GM23248 (cell line): ENCODE data around the gene NCBP1. TPM values are rescaled to one million over a fixed set of nuclear protein-coding genes. Genes with fewer than 3 reads are reported as not detected.
A peak's percentile ranks its signal among the peaks of the same experiment; 100 is the strongest.

ENCODE experiments used
- DNase-seq: peaks from one replicate; pipeline ENCODE4 v3.0.0-alpha.2; 2015
- H2AFZ ChIP-seq: fragments of 200-600 bp; sonication (generic); 2 replicates; pipeline ENCODE4 v1.6.1; 2016; ENCODE audit warnings: antibody characterized with exemption
- H3F3A ChIP-seq: fragments of 200-600 bp; sonication (generic); 2 replicates; pipeline ENCODE4 v1.6.1; 2016; ENCODE audit warnings: mild to moderate bottlenecking, antibody characterized with exemption, mixed run types; ENCODE audit not compliant: insufficient read depth
- H3K27ac ChIP-seq: fragments of 200-600 bp; sonication (generic); 2 replicates; pipeline ENCODE4 v1.5.1; 2016; ENCODE audit warnings: mild to moderate bottlenecking
- H3K27me3 ChIP-seq: fragments of 200-600 bp; sonication (generic); replicated peaks from 2 replicates; pipeline ENCODE4 v1.6.1; 2016; ENCODE audit warnings: mild to moderate bottlenecking; ENCODE audit not compliant: insufficient read depth
- H3K36me3 ChIP-seq: fragments of 200-600 bp; sonication (generic); 2 replicates; pipeline ENCODE4 v1.6.1; 2016; ENCODE audit warnings: low read depth, mild to moderate bottlenecking
- H3K4me1 ChIP-seq: fragments of 200-600 bp; sonication (generic); 2 replicates; pipeline ENCODE4 v1.6.1; 2016; ENCODE audit warnings: mild to moderate bottlenecking; ENCODE audit not compliant: insufficient read depth
- H3K4me2 ChIP-seq: fragments of 200-600 bp; sonication (generic); one replicate; pipeline ENCODE4 v1.6.1; 2016; ENCODE audit warnings: mild to moderate bottlenecking; ENCODE audit not compliant: unreplicated experiment
- H3K4me3 ChIP-seq: fragments of 200-600 bp; sonication (generic); 2 replicates; pipeline ENCODE4 v1.5.1; 2016; ENCODE audit warnings: mild to moderate bottlenecking
- H3K79me2 ChIP-seq: fragments of 200-600 bp; sonication (generic); 2 replicates; pipeline ENCODE4 v1.6.1; 2016; ENCODE audit warnings: mild to moderate bottlenecking; ENCODE audit not compliant: insufficient read depth
- H3K9ac ChIP-seq: fragments of 200-600 bp; sonication (generic); 2 replicates; pipeline ENCODE4 v1.6.1; 2016; ENCODE audit warnings: mild to moderate bottlenecking
- H3K9me2 ChIP-seq: fragments of 200-600 bp; sonication (generic); 2 replicates; pipeline ENCODE4 v1.6.1; 2016; ENCODE audit warnings: mixed run types, mild to moderate bottlenecking, moderate library complexity; ENCODE audit not compliant: insufficient read depth
- H3K9me3 ChIP-seq: fragments of 200-600 bp; sonication (generic); one replicate; pipeline ENCODE4 v1.6.1; 2017; ENCODE audit warnings: low read depth
- H4K20me1 ChIP-seq: fragments of 200-600 bp; sonication (generic); 2 replicates; pipeline ENCODE4 v1.6.0; 2016; ENCODE audit not compliant: insufficient read depth
- EZH2 ChIP-seq: fragments of 200-600 bp; sonication (generic); IDR thresholded peaks from 2 replicates; pipeline ENCODE4 v1.6.1; 2018; ENCODE audit warnings: antibody characterized with exemption, mild to moderate bottlenecking; ENCODE audit not compliant: insufficient read depth, poor library complexity, severe bottlenecking
- EZH2phosphoT487 ChIP-seq: fragments of 200-600 bp; sonication (generic); IDR thresholded peaks from 2 replicates; pipeline ENCODE4 v1.6.1; 2018; ENCODE audit warnings: antibody characterized with exemption, moderate library complexity, mild to moderate bottlenecking, low read depth; ENCODE audit not compliant: insufficient read depth
- WGBS, 2 experiments: methylation state at CpG; one replicate each; pipeline ENCODE4 v1.1.6; 2015 to 2017; ENCODE audit warnings: low lambda C conversion rate in 2 of 2, low coverage in 1 of 2; ENCODE audit errors: missing lambda C conversion rate in 2 of 2; 5-methylcytosine and 5-hydroxymethylcytosine counted together
- in situ Hi-C: fragments of 300-500 bp; cut with MboI; formaldehyde crosslinking; loops from 2 replicates; pipeline ENCODE4 v1.15.0; 2020
- polyA plus RNA-seq: library from polyadenylated mRNA; unstranded; fragments of >200 nt; fragmentation: Nextera tagmentation; extraction: Ambion mirVana; gene quantifications from 2 replicates; pipeline ENCODE4 v1.2.1, GENCODE V29; 2016
- total RNA-seq: library from RNA; depleted of rRNA; stranded (reverse); fragments of >200 nt; shearing (Covaris generic); gene quantifications from 2 replicates; pipeline ENCODE4 v1.2.3, GENCODE V29; 2014

The NCBP1 gene
- total and polyA plus RNA-seq, 2 experiments from 2014 or later, result 28.1 to 31.8 TPM

GRCh38 chr9:97703437-97704344 is 70.1 kb downstream of the NCBP1 start:
- Histone ChIP-seq H3K9me3 (no peaks in the 10 kb centered on the region), H3K27ac (peak overlapping the region; percentile 53), H3K27me3 (no peaks in the 10 kb centered on the region), H2AFZ (peak overlapping the region; percentile 2; the same call in 1 of the 2 replicates), H3K4me1 (peaks cover 11% of the 10 kb centered on the region), H3K4me3 (peak overlapping the region; percentile 43), H3K9ac (peak overlapping the region; percentile 21; the same call in 1 of the 2 replicates), H3K79me2 (no peaks in the 10 kb centered on the region), H3K36me3 (no peaks in the 10 kb centered on the region), H4K20me1 (no peaks in the 10 kb centered on the region), H3F3A (peaks cover 32% of the 10 kb centered on the region), H3K4me2 (peak overlapping the region; percentile 52), H3K9me2 (no peaks in the 10 kb centered on the region)
- in situ Hi-C loops, result no loop called here
- DNase-seq, result peak; percentile 95
- 47 to 54% methylated on average over 11 of the region's 11 CpGs for WGBS, 2 experiments
- no peak for TF ChIP-seq EZH2phosphoT487
- TF ChIP-seq EZH2, result no peak

- H3K4me2 ChIP-seq, result peak overlapping the region; percentile 52
Observed at GRCh38 chr9:97704345-97704677, 70.7 kb downstream of the NCBP1 start.

GRCh38 chr9:97704851-97705250 is 71.2 kb downstream of the NCBP1 start:
- Histone ChIP-seq H3K36me3 (no peaks in the 10 kb centered on the region), H3K79me2 (no peaks in the 10 kb centered on the region), H4K20me1 (no peaks in the 10 kb centered on the region), H3K9me2 (no peaks in the 10 kb centered on the region), H3K4me3 (no peak overlapping the region), H3K9ac (no peak overlapping the region), H3K27ac (no peak overlapping the region), H3K27me3 (no peaks in the 10 kb centered on the region), H3F3A (peaks cover 32% of the 10 kb centered on the region), H3K4me2 (no peak overlapping the region), H2AFZ (no peak overlapping the region), H3K4me1 (peaks cover 11% of the 10 kb centered on the region), H3K9me3 (no peaks in the 10 kb centered on the region)
- 63 to 67% methylated on average over 4 of the region's 4 CpGs for WGBS, 2 experiments
- DNase-seq, result peak; percentile 32
- in situ Hi-C loops, result no loop called here
- TF ChIP-seq EZH2phosphoT487, result no peak
- no peak for TF ChIP-seq EZH2

More at GRCh38 chr9:97704345-97704677, 70.7 kb downstream of the NCBP1 start:
- TF ChIP-seq EZH2 (no peak), EZH2phosphoT487 (no peak)
- Histone ChIP-seq H3K9me3 (no peaks in the 10 kb centered on the region), H3K9me2 (no peaks in the 10 kb centered on the region), H3F3A (peaks cover 32% of the 10 kb centered on the region), H3K4me1 (peaks cover 11% of the 10 kb centered on the region), H3K4me3 (peak overlapping the region; percentile 17), H4K20me1 (no peaks in the 10 kb centered on the region), H3K27ac (peak overlapping the region; percentile 53), H3K79me2 (no peaks in the 10 kb centered on the region), H3K27me3 (no peaks in the 10 kb centered on the region), H2AFZ (no peak overlapping the region), H3K36me3 (no peaks in the 10 kb centered on the region), H3K9ac (peak overlapping the region; percentile 21; the same call in 1 of the 2 replicates)
- 74% methylated on average over 3 of the region's 3 CpGs for WGBS, 2 experiments
- in situ Hi-C loops, result no loop called here
- peak; percentile 18 for DNase-seq

GRCh38 chr9:97705354-97705950 is 71.8 kb downstream of the NCBP1 start:
- no peaks in the 10 kb centered on the region for H4K20me1 ChIP-seq
- H3K27me3 ChIP-seq, result no peaks in the 10 kb centered on the region
- H3K9me3 ChIP-seq, result no peaks in the 10 kb centered on the region
- H3K4me3 ChIP-seq, result no peak overlapping the region
- H3K4me2 ChIP-seq, result no peak overlapping the region
- TF ChIP-seq EZH2phosphoT487 (no peak), EZH2 (no peak)
- in situ Hi-C loops, result no loop called here
- peaks cover 11% of the 10 kb centered on the region for H3K4me1 ChIP-seq
- H2AFZ ChIP-seq, result no peak overlapping the region
- H3K9me2 ChIP-seq, result no peaks in the 10 kb centered on the region
- 31 to 40% methylated on average over 3 of the region's 3 CpGs for WGBS, 2 experiments
- DNase-seq, result no peak
- H3K27ac ChIP-seq, result no peak overlapping the region
- H3K36me3 ChIP-seq, result no peaks in the 10 kb centered on the region
- H3K9ac ChIP-seq, result no peak overlapping the region
- H3F3A ChIP-seq, result peaks cover 32% of the 10 kb centered on the region
- no peaks in the 10 kb centered on the region for H3K79me2 ChIP-seq
